CD4-positive, CD25-positive, alpha-beta regulatory T cell (primary cell): ENCODE measurements around the gene TMEM14C. TPM values are rescaled to one million over a fixed set of nuclear protein-coding genes. Genes with fewer than 3 reads are reported as not detected.

ENCODE experiments used
- ATAC-seq, 2 donors: fragments of 150-1000 bp; cut with Tn5 transposase; one replicate each; pipeline ENCODE4 v1.10.0; 2021; ENCODE audit warnings: low read depth in 2 of 2, moderate number of reproducible peaks in 2 of 2, moderate library complexity in 1 of 2
- DNase-seq, 3 donors: peaks; one replicate each; pipeline versions ENCODE4 v3.0.0 to v3.0.0-alpha.2; 2012 to 2022; ENCODE audit warnings: mixed read lengths in 1 of 3
- H3K27ac ChIP-seq: one replicate; pipeline ENCODE4 v1.7.0; 2013; ENCODE audit warnings: mild to moderate bottlenecking, low read length; ENCODE audit not compliant: insufficient read depth, poor library complexity, severe bottlenecking
- H3K27me3 ChIP-seq: one replicate; pipeline ENCODE4 v1.7.0; 2013; ENCODE audit warnings: low read length; ENCODE audit not compliant: control insufficient read depth, insufficient read depth
- H3K36me3 ChIP-seq: one replicate; pipeline ENCODE4 v1.7.0; 2013; ENCODE audit warnings: mild to moderate bottlenecking, low read length, moderate library complexity; ENCODE audit not compliant: control insufficient read depth, insufficient read depth
- H3K4me1 ChIP-seq: 2 replicates; pipeline ENCODE4 v1.7.0; 2013; ENCODE audit warnings: mild to moderate bottlenecking, low read length; ENCODE audit not compliant: insufficient read depth, control insufficient read depth, poor library complexity, severe bottlenecking
- H3K4me3 ChIP-seq: one replicate; pipeline ENCODE4 v1.7.0; 2013; ENCODE audit warnings: low read depth, mild to moderate bottlenecking, low read length, moderate library complexity
- H3K9me3 ChIP-seq, 2 experiments: 1 replicate in 1 of 2; 2 replicates in 1 of 2; pipeline ENCODE4 v1.7.0; 2013; ENCODE audit warnings: low read length in 2 of 2, mild to moderate bottlenecking in 1 of 2, moderate library complexity in 1 of 2; ENCODE audit not compliant: control insufficient read depth in 2 of 2
- H3K27ac Mint-ChIP-seq, 3 donors: one replicate each; pipeline ENCODE4 v1.8.0; 2020 to 2022; ENCODE audit warnings: mild to moderate bottlenecking in 3 of 3, mixed read lengths in 3 of 3, moderate library complexity in 2 of 3
- H3K27me3 Mint-ChIP-seq: one replicate; pipeline ENCODE4 v1.8.0; 2022; ENCODE audit warnings: mild to moderate bottlenecking, mixed read lengths
- H3K36me3 Mint-ChIP-seq: one replicate; pipeline ENCODE4 v1.8.0; 2020; ENCODE audit warnings: mixed read lengths
- H3K4me1 Mint-ChIP-seq, 4 donors: one replicate each; pipeline ENCODE4 v1.8.0; 2020 to 2022; ENCODE audit warnings: mixed read lengths in 4 of 4, mild to moderate bottlenecking in 1 of 4
- H3K4me3 Mint-ChIP-seq, 4 donors: one replicate each; pipeline ENCODE4 v1.8.0; 2020 to 2022; ENCODE audit warnings: mild to moderate bottlenecking in 4 of 4, mixed read lengths in 4 of 4, moderate library complexity in 3 of 4
- H3K9me3 Mint-ChIP-seq, 7 donors: one replicate each; pipeline ENCODE4 v1.8.0; 2020 to 2022; ENCODE audit warnings: mixed read lengths in 7 of 7, mild to moderate bottlenecking in 3 of 7, moderate library complexity in 2 of 7
- polyA plus RNA-seq, 4 donors: library from polyadenylated mRNA; unstranded; fragments of 300-500 nt; fragmentation: Illumina TruSeq; gene quantifications; one replicate each; pipeline ENCODE4 v1.2.3, GENCODE V29; 2021
- total RNA-seq: library from RNA; stranded (reverse); gene quantifications from one replicate; pipeline ENCODE4 v1.2.3, GENCODE V29; 2022

TMEM14C gene
- total and polyA plus RNA-seq, 5 donors from 2014 or later, result 15.7 to 172 (median 84.9) TPM

DNA sequence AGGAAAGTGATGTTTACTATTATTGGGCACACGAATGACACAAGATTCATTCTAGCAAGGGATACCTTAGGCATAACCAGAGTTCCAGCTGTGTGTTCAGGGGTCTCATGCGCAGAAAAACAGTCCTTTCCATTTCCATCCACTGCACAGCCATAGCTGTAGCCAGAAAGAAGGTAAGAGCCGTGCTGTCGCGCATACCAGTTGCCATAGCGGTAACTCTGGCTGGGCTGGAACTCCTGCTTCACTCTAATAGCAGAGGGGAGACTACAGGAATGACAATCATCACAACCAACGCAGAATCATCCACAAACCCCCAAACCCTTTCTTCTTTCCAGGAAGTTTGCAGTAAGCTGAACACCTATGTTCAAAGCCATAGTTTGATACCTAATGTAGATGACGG is 36.0 kb upstream of the TMEM14C start:
- Mint-ChIP-seq H3K27me3 (peaks cover 9% of the 10 kb centered on the region), H3K4me1 (peaks cover 1 to 17% (median 13%) of the 10 kb centered on the region in 4 donors), H3K9me3 (no peaks in the 10 kb centered on the region), H3K36me3 (no peaks in the 10 kb centered on the region), H3K27ac (no peak overlapping the region), H3K4me3 (peak overlapping the region in 1 of 4 donors; percentile 58)
- Histone ChIP-seq H3K27me3 (no peaks in the 10 kb centered on the region), H3K4me3 (no peak overlapping the region), H3K9me3 (no peaks in the 10 kb centered on the region), H3K4me1 (peaks cover 8% of the 10 kb centered on the region), H3K36me3 (no peaks in the 10 kb centered on the region), H3K27ac (no peak overlapping the region)
- no peak for ATAC-seq
- DNase-seq, result no peak

- Histone ChIP-seq H3K9me3 (no peaks in the 10 kb centered on the region), H3K4me1 (peaks cover 8% of the 10 kb centered on the region), H3K4me3 (no peak overlapping the region), H3K27ac (no peak overlapping the region), H3K27me3 (no peaks in the 10 kb centered on the region), H3K36me3 (no peaks in the 10 kb centered on the region)
- peaks cover 9% of the 10 kb centered on the region for H3K27me3 Mint-ChIP-seq
- no peak overlapping the region for H3K27ac Mint-ChIP-seq
- H3K9me3 Mint-ChIP-seq, result no peaks in the 10 kb centered on the region
- DNase-seq (no peak), ATAC-seq (no peak)
- no peak overlapping the region for H3K4me3 Mint-ChIP-seq
- no peaks in the 10 kb centered on the region for H3K36me3 Mint-ChIP-seq
- peaks cover under 1 to 20% (median 12%) of the 10 kb centered on the region in 4 donors for H3K4me1 Mint-ChIP-seq
Measured at GRCh38 chr6:10687582-10687981, 35.3 kb upstream of the TMEM14C start.

- Histone ChIP-seq H3K4me1 (peaks cover 20% of the 10 kb centered on the region), H3K4me3 (no peak overlapping the region), H3K27me3 (no peaks in the 10 kb centered on the region), H3K9me3 (no peaks in the 10 kb centered on the region), H3K27ac (no peak overlapping the region), H3K36me3 (no peaks in the 10 kb centered on the region)
- no peak overlapping the region for H3K27ac Mint-ChIP-seq
- peaks cover 13 to 32% (median 24%) of the 10 kb centered on the region in 4 donors for H3K4me1 Mint-ChIP-seq
- peaks cover 5% of the 10 kb centered on the region for H3K36me3 Mint-ChIP-seq
- peaks cover 0 to 5% (median 0%) of the 10 kb centered on the region in 7 donors for H3K9me3 Mint-ChIP-seq
- DNase-seq (no peak), ATAC-seq (no peak)
- H3K4me3 Mint-ChIP-seq, result peak overlapping the region in 3 of 4 donors; percentile 24 to 64 (median 60)
- H3K27me3 Mint-ChIP-seq, result peaks cover 12% of the 10 kb centered on the region
Measured at GRCh38 chr6:10690651-10691445, 32.0 kb upstream of the TMEM14C start.

- H3K9me3 ChIP-seq, result no peaks in the 10 kb centered on the region
- H3K27me3 Mint-ChIP-seq, result peaks cover 10% of the 10 kb centered on the region
- no peak for DNase-seq
- H3K27ac Mint-ChIP-seq, result peak overlapping the region; percentile 78 to 100 (median 89)
- peaks cover 0 to 5% (median 0%) of the 10 kb centered on the region in 7 donors for H3K9me3 Mint-ChIP-seq
- peak overlapping the region; percentile 99 for H3K4me3 ChIP-seq
- ATAC-seq, result no peak
- H3K36me3 ChIP-seq, result peaks cover 5% of the 10 kb centered on the region
- H3K4me1 Mint-ChIP-seq, result peaks cover 17 to 47% (median 32%) of the 10 kb centered on the region in 4 donors
- H3K27ac ChIP-seq, result no peak overlapping the region
- H3K27me3 ChIP-seq, result no peaks in the 10 kb centered on the region
- peaks cover 8% of the 10 kb centered on the region for H3K36me3 Mint-ChIP-seq
- H3K4me3 Mint-ChIP-seq, result peak overlapping the region; percentile 89 to 99 (median 98)
- H3K4me1 ChIP-seq, result peaks cover 27% of the 10 kb centered on the region
Measured at GRCh38 chr6:10692965-10693538, 29.8 kb upstream of the TMEM14C start.

DNA sequence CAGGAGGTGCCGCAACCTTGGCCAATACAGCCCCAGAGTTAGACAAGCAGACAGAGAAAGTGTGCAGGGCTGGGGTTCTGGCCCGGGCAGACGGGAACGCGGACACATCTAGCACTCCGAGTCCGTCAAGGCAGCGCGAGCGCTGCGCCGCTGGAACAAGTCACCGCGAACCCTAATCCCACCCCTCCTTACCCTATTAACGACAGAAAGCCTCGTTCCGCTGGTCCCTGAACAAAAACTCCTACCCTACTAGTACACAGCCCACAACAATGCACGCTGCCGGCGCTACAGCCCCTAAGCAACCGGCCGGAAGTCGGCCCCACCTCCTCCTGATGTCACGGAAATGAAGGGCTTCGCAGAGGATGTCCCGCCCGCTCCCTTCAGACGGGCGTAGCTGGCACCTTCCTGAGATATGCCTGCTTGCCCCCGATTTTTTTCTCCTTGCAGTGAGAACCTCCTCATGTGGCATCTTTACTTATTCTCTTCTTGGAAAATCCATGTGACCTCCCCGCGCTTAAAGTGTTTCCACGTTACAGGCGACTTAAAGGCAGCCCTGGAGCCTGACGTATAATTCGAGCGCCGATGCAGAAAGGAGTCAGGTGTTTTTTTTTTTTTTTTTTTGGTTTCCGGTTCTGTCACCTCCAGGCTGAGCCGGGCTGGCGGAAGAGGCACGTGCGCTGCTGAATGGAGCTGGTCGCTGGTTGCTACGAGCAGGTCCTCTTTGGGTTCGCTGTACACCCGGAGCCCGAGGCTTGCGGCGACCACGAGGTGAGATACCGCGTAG is 28.4 kb upstream of the TMEM14C start, which contains the start of the genes C6orf52 and PAK1IP1:
C6orf52 (minus strand) TSS at position 315 of the 784 bp plus-strand sequence. CDS start 7,066 bp downstream, outside the sequence.
PAK1IP1 (plus strand) TSS at position 671 of the 784 bp plus-strand sequence; CDS start at position 685, 14 bp downstream.
- peaks cover 13% of the 10 kb centered on the region for H3K36me3 ChIP-seq
- peak within 1 kb of the TSS; percentile 97 for H3K27ac ChIP-seq
- no peaks in the 10 kb centered on the region for H3K27me3 ChIP-seq
- peak; percentile 93 to 94 for ATAC-seq
- H3K4me3 Mint-ChIP-seq, result peak within 1 kb of the TSS; percentile 97 to 99 (median 98)
- H3K4me1 ChIP-seq, result peaks cover 27% of the 10 kb centered on the region
- H3K4me1 Mint-ChIP-seq, result peaks cover 17 to 50% (median 34%) of the 10 kb centered on the region in 4 donors
- peaks cover 0 to 5% (median 0%) of the 10 kb centered on the region in 7 donors for H3K9me3 Mint-ChIP-seq
- peaks cover 10% of the 10 kb centered on the region for H3K27me3 Mint-ChIP-seq
- peak within 1 kb of the TSS; percentile 100 for H3K27ac Mint-ChIP-seq
- H3K9me3 ChIP-seq, result no peaks in the 10 kb centered on the region
- H3K4me3 ChIP-seq, result peak within 1 kb of the TSS; percentile 99
- peaks cover 19% of the 10 kb centered on the region for H3K36me3 Mint-ChIP-seq
- peak; percentile 92 to 97 (median 97) for DNase-seq

DNA sequence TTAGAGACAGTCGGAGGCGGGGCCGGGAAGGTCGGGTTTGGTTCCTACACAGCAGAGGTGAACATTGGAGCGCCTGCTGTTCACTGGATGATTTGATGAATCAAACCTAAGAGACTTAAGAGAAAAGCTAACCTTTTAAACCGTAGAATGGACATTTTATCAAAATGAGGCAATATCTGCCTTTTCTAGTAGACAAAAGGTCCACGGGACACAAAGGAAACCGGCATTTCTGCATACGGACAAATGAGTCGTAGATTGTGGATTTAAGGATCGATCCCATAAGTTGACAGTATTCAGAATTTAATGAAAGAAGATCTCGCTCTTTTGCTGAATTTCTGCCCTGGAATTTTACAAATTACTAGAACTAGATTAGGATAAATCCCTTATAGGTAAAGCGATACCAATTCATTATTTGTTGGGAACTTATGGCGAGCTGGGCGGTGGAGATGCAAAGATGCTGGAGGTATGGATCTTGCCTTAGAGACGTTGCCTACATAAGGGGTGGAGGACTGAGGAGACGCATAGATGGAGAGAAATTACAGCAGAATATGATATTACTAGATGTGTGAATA is 27.7 kb upstream of the TMEM14C start:
- Mint-ChIP-seq H3K27me3 (peaks cover 10% of the 10 kb centered on the region), H3K9me3 (peaks cover 0 to 5% (median 0%) of the 10 kb centered on the region in 7 donors), H3K27ac (peak overlapping the region; percentile 100), H3K4me3 (peak overlapping the region; percentile 97 to 99 (median 98)), H3K36me3 (peaks cover 23% of the 10 kb centered on the region), H3K4me1 (peaks cover 17 to 50% (median 35%) of the 10 kb centered on the region in 4 donors)
- peak overlapping the region; percentile 99 for H3K4me3 ChIP-seq
- H3K27me3 ChIP-seq, result no peaks in the 10 kb centered on the region
- H3K9me3 ChIP-seq, result no peaks in the 10 kb centered on the region
- peaks cover 16% of the 10 kb centered on the region for H3K36me3 ChIP-seq
- H3K4me1 ChIP-seq, result peaks cover 27% of the 10 kb centered on the region
- no peak for ATAC-seq
- peak overlapping the region; percentile 97 for H3K27ac ChIP-seq
- no peak for DNase-seq

DNA sequence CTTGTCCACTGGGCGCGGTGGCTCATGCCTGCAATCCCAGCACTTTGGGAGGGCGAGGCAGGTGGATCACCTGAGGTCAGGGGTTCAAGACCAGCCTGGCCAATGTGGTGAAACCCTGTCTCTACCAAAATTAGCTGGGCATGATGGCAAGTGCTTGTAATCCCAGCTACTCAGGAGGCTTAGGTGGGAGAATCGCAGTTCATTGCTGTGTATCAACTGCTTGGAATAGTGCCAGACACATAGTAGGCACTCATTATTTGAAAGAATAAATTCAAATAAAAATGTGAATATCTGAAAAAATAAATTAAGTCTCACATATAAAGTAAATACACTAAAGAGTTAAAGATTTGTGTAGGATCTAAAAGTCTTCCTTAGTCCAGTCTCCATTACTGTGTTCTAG is 26.2 kb upstream of the TMEM14C start:
- Mint-ChIP-seq H3K4me3 (peak overlapping the region; percentile 13 to 97 (median 29)), H3K4me1 (peaks cover 17 to 57% (median 40%) of the 10 kb centered on the region in 4 donors), H3K9me3 (peaks cover 0 to 5% (median 0%) of the 10 kb centered on the region in 7 donors), H3K36me3 (peaks cover 30% of the 10 kb centered on the region), H3K27me3 (peaks cover 10% of the 10 kb centered on the region), H3K27ac (peak overlapping the region in 1 of 3 donors; percentile 100)
- DNase-seq (no peak), ATAC-seq (no peak)
- H3K36me3 ChIP-seq, result peaks cover 17% of the 10 kb centered on the region
- no peaks in the 10 kb centered on the region for H3K9me3 ChIP-seq
- no peak overlapping the region for H3K27ac ChIP-seq
- peaks cover 27% of the 10 kb centered on the region for H3K4me1 ChIP-seq
- no peak overlapping the region for H3K4me3 ChIP-seq
- no peaks in the 10 kb centered on the region for H3K27me3 ChIP-seq
